T-cell (primary cell): ENCODE measurements around the gene ZNF566. TPM values are rescaled to one million over a fixed set of nuclear protein-coding genes. Genes with fewer than 3 reads are reported as not detected.
"Not testable (repeated sequence)": the region's sequence is repeated elsewhere in the genome, so short reads cannot be mapped to it uniquely, and the experiment has no call there.

Experiments
- ATAC-seq, 4 experiments: fragments of 200-7000 bp in 3 of 4; fragments of 150-1000 bp in 1 of 4; cut with Tn5 transposase; replicated peaks in 1 of 4; 1 replicate in 3 of 4; 2 replicates in 1 of 4; pipeline ENCODE4 v1.10.0; 2021; ENCODE audit warnings: moderate library complexity in 3 of 4, mild to moderate bottlenecking in 2 of 4, moderate number of reproducible peaks in 1 of 4
- CTCF ChIA-PET, 2 donors: fragments of 300-600 bp; sonication (Branson Sonifier 250); formaldehyde crosslinking; loops; one replicate each; lab custom pipeline; 2022; ENCODE audit warnings: antibody characterized with exemption in 2 of 2; lab: Charles Lee
- POLR2A ChIA-PET, 2 donors: fragments of 300-600 bp; sonication (Branson Sonifier 250); formaldehyde crosslinking; loops; one replicate each; lab custom pipeline; 2022; ENCODE audit warnings: antibody characterized with exemption in 2 of 2; lab: Charles Lee
- DNase-seq, 35 experiments: peaks; one replicate each; pipeline versions ENCODE4 v3.0.0 to v3.0.0-alpha.2; 2013 to 2023
- H3K27ac ChIP-seq: one replicate; pipeline ENCODE4 v1.5.1; 2013; ENCODE audit warnings: low read length
- H3K27me3 ChIP-seq, 2 experiments: replicated peaks in 1 of 2; 1 replicate in 1 of 2; 2 replicates in 1 of 2; pipeline versions ENCODE4 v1.6.1 to v1.7.0; 2013; ENCODE audit warnings: low read length in 1 of 2, mixed read lengths in 1 of 2; ENCODE audit not compliant: control insufficient read depth in 2 of 2, insufficient read depth in 2 of 2; ENCODE audit errors: extremely low read depth in 1 of 2
- H3K36me3 ChIP-seq, 2 donors: 1 replicate in 1 of 2; 2 replicates in 1 of 2; pipeline versions ENCODE4 v1.6.1 to v1.7.0; 2013; ENCODE audit warnings: low read length in 1 of 2; ENCODE audit not compliant: control insufficient read depth in 2 of 2, insufficient read depth in 1 of 2; ENCODE audit errors: extremely low read depth in 1 of 2
- H3K4me1 ChIP-seq, 2 experiments: 1 replicate in 1 of 2; 2 replicates in 1 of 2; pipeline versions ENCODE4 v1.6.1 to v1.7.0; 2013; ENCODE audit warnings: low read length in 2 of 2, mixed read lengths in 1 of 2; ENCODE audit not compliant: insufficient read depth in 2 of 2, control insufficient read depth in 1 of 2; ENCODE audit errors: extremely low read depth in 1 of 2
- H3K4me3 ChIP-seq, 2 donors: 1 replicate in 1 of 2; 2 replicates in 1 of 2; pipeline versions ENCODE4 v1.5.1 to v1.7.0; 2013; ENCODE audit warnings: mild to moderate bottlenecking in 2 of 2, low read length in 1 of 2, moderate library complexity in 1 of 2; ENCODE audit not compliant: control insufficient read depth in 1 of 2; ENCODE audit errors: extremely low read depth in 1 of 2
- H3K9me3 ChIP-seq: 2 replicates; pipeline ENCODE4 v1.7.0; 2013
- H3K27ac Mint-ChIP-seq, 2 donors: one replicate each; pipeline ENCODE4 v1.8.0; 2020 to 2021; ENCODE audit warnings: mild to moderate bottlenecking in 2 of 2, mixed read lengths in 2 of 2
- H3K27me3 Mint-ChIP-seq, 2 donors: one replicate each; pipeline ENCODE4 v1.8.0; 2021 to 2022; ENCODE audit warnings: mixed read lengths in 2 of 2
- H3K36me3 Mint-ChIP-seq: one replicate; pipeline ENCODE4 v1.8.0; 2021; ENCODE audit warnings: mixed read lengths
- H3K4me1 Mint-ChIP-seq, 3 donors: one replicate each; pipeline ENCODE4 v1.8.0; 2020 to 2022; ENCODE audit warnings: mixed read lengths in 3 of 3, mild to moderate bottlenecking in 1 of 3
- H3K4me3 Mint-ChIP-seq, 3 donors: one replicate each; pipeline ENCODE4 v1.8.0; 2020 to 2022; ENCODE audit warnings: mild to moderate bottlenecking in 3 of 3, mixed read lengths in 3 of 3, moderate library complexity in 3 of 3
- H3K9me3 Mint-ChIP-seq, 3 donors: one replicate each; pipeline ENCODE4 v1.8.0; 2020 to 2022; ENCODE audit warnings: mixed read lengths in 3 of 3
- WGBS: methylation state at CpG from one replicate; pipeline ENCODE4 v1.1.5; 2013; ENCODE audit warnings: missing lambda C conversion rate; ENCODE audit not compliant: insufficient coverage; 5-methylcytosine and 5-hydroxymethylcytosine counted together
- total RNA-seq, 35 experiments: library from RNA in 6 of 35; stranded (reverse) in 6 of 35; fragments of 120-200 nt in 1 of 35; gene quantifications; one replicate each; pipeline versions ENCODE4 v1.2.1 to v1.2.4 and lab custom pipeline; 2013 to 2026

The ZNF566 gene
- total RNA-seq, 5 donors from 2014 or later (not counting 1 experiment from before 2014, with no cell fraction given) = 13.2 to 23.1 (median 18.9) TPM

DNA sequence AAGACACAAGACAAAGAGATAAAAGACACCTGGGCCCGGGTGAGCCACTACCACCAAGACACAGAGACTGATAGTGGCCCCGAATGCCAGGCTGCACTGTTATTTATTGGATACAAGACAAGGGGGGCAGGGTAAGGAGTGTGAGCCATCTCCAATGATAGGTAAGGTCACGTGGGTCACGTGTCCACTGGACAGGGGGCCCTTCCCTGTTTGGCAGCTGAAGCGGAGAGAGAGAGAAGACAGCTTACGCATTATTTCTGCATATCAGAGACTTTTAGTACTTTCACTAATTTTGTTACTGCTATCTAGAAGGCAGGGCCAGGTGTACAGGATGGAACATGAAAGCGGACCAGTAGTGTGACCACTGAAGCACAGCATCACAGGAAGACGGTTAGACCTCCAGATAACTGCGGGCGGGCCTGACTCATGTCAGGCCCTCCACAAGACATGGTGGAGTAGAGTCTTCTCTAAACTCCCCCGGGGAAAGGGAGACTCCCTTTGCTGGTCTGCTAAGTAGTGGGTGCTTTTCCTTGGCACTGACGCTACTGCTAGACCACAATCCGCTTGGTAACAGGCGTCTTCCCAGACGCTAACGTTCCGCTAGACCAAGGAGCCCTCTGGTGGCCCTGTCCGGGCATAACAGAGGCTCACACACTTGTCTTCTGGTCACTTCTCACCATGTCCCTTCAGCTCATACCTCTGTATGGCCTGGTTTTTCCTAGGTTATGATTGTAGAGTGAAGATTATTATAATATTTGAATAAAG, 3.5 kb upstream of the ZNF566 start:
- ATAC-seq, H3K4me3 Mint-ChIP-seq: not testable (repeated sequence)

DNA sequence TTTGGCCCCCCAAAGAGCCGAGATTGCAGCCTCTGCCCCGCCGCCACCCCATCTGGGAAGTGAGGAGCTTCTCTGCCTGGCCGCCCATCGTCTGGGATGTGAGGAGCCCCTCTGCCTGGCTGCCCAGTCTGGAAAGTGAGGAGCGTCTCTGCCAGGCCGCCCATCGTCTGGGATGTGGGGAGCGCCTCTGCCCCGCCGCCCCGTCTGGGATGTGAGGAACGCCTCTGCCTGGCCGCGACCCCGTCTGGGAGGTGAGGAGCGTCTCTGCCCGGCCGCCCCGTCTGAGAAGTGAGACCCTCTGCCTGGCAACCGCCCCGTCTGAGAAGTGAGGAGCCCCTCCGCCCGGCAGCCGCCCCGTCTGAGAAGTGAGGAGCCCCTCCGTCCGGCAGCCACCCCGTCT, 1.5 kb upstream of the ZNF566 start:
- H3K27ac Mint-ChIP-seq, H3K9me3 ChIP-seq, H3K27me3 ChIP-seq, POLR2A ChIA-PET, ATAC-seq, CTCF ChIA-PET, H3K27me3 Mint-ChIP-seq, H3K27ac ChIP-seq, DNase-seq, H3K36me3 ChIP-seq, H3K4me3 ChIP-seq, H3K9me3 Mint-ChIP-seq: not testable (repeated sequence)
- Mint-ChIP-seq H3K4me3 (peak overlapping the region in 2 of 3 donors; percentile 88 to 99), H3K4me1 (peaks cover 31 to 35% (median 32%) of the 10 kb centered on the region in 3 donors), H3K36me3 (peaks cover 13% of the 10 kb centered on the region)
- 96% methylated on average over 5 of the region's 29 CpGs for WGBS
- peaks cover 4 to 18% of the 10 kb centered on the region in 2 experiments for H3K4me1 ChIP-seq

More for the DNA sequence above, 3.5 kb upstream of the ZNF566 start:
- H3K27ac ChIP-seq, H3K36me3 ChIP-seq, H3K27me3 Mint-ChIP-seq, POLR2A ChIA-PET, H3K36me3 Mint-ChIP-seq, H3K4me3 ChIP-seq, H3K27ac Mint-ChIP-seq, CTCF ChIA-PET, H3K27me3 ChIP-seq, H3K9me3 ChIP-seq: not testable (repeated sequence)
- H3K9me3 Mint-ChIP-seq = peaks cover 6 to 16% (median 14%) of the 10 kb centered on the region in 3 donors
- DNase-seq = peak in 6 of 35 experiments; percentile 1 to 47 (median 16)
- H3K4me1 Mint-ChIP-seq = peaks cover 20 to 24% (median 22%) of the 10 kb centered on the region in 3 donors
- whole genome bisulfite sequencing = 81% methylated on average over 10 of the region's 18 CpGs
- peaks cover 3 to 17% of the 10 kb centered on the region in 2 experiments for H3K4me1 ChIP-seq

GRCh38 chr19:36489920-36490415, 607 bp upstream of the ZNF566 start:
- ATAC-seq = peak; percentile 56 to 66 (median 59)
- H3K36me3 Mint-ChIP-seq = peaks cover 16% of the 10 kb centered on the region
- Histone ChIP-seq H3K4me1 (peaks cover 4 to 18% of the 10 kb centered on the region in 2 experiments), H3K4me3 (peak overlapping the region; percentile 70 to 74), H3K36me3 (no peaks in the 10 kb centered on the region), H3K27ac (peak overlapping the region; percentile 91), H3K27me3 (peaks cover 0 to 2% of the 10 kb centered on the region in 2 experiments), H3K9me3 (no peaks in the 10 kb centered on the region)
- DNase-seq = peak in 29 of 35 experiments; percentile 43 to 85 (median 62)
- peak overlapping the region; percentile 88 to 99 (median 98) for H3K4me3 Mint-ChIP-seq
- 2% methylated on average over 15 of the region's 15 CpGs for WGBS
- ChIA-PET POLR2A (interaction anchor here in 1 of 2 donors (0.6 kb wide), 1 partner anchor 177 kb away, joined by 3 read pairs; the partner anchor contains the start of gene ZNF461), CTCF (no interaction called here)
- peaks cover 6 to 9% (median 6%) of the 10 kb centered on the region in 3 donors for H3K9me3 Mint-ChIP-seq
- peak overlapping the region; percentile 99 for H3K27ac Mint-ChIP-seq
- peaks cover 31 to 36% (median 32%) of the 10 kb centered on the region in 3 donors for H3K4me1 Mint-ChIP-seq
- H3K27me3 Mint-ChIP-seq = no peaks in the 10 kb centered on the region

- Histone ChIP-seq H3K27me3 (no peaks in the 10 kb centered on the region), H3K4me1 (peaks cover 4 to 18% of the 10 kb centered on the region in 2 experiments), H3K36me3 (no peaks in the 10 kb centered on the region), H3K4me3 (peak overlapping the region; percentile 70 to 74), H3K27ac (peak overlapping the region; percentile 91), H3K9me3 (no peaks in the 10 kb centered on the region)
- POLR2A ChIA-PET = interaction anchor here (0.5 to 0.9 kb wide), 5 partner anchors 84 to 684 kb away, joined by 3 read pairs; partner anchors contain the start of genes ZFP14 (in 1 of the 2), ZNF529 (in 1 of the 2) and ZNF585A (in 1 of the 2)
- peaks cover 26% of the 10 kb centered on the region for H3K36me3 Mint-ChIP-seq
- no peaks in the 10 kb centered on the region for H3K27me3 Mint-ChIP-seq
- DNase-seq (peak in 12 of 35 experiments; percentile 34 to 69 (median 42)), ATAC-seq (peak in 1 of 4 experiments; percentile 21)
- peak overlapping the region; percentile 99 for H3K27ac Mint-ChIP-seq
- 3% methylated on average over 11 of the region's 11 CpGs for WGBS
- peaks cover 32 to 39% (median 34%) of the 10 kb centered on the region in 3 donors for H3K4me1 Mint-ChIP-seq
- CTCF ChIA-PET = interaction anchor here (0.6 to 0.8 kb wide), 4 partner anchors 39 to 589 kb away, joined by 3 to 8 read pairs (median 4); partner anchors contain the start of genes ZNF260 (in 1 of the 2) and ZNF420 (in 1 of the 2)
- peak overlapping the region; percentile 88 to 99 (median 98) for H3K4me3 Mint-ChIP-seq
- H3K9me3 Mint-ChIP-seq = peaks cover 6 to 10% (median 9%) of the 10 kb centered on the region in 3 donors
Observed at GRCh38 chr19:36488846-36489117, 579 bp downstream of the ZNF566 start.

DNA sequence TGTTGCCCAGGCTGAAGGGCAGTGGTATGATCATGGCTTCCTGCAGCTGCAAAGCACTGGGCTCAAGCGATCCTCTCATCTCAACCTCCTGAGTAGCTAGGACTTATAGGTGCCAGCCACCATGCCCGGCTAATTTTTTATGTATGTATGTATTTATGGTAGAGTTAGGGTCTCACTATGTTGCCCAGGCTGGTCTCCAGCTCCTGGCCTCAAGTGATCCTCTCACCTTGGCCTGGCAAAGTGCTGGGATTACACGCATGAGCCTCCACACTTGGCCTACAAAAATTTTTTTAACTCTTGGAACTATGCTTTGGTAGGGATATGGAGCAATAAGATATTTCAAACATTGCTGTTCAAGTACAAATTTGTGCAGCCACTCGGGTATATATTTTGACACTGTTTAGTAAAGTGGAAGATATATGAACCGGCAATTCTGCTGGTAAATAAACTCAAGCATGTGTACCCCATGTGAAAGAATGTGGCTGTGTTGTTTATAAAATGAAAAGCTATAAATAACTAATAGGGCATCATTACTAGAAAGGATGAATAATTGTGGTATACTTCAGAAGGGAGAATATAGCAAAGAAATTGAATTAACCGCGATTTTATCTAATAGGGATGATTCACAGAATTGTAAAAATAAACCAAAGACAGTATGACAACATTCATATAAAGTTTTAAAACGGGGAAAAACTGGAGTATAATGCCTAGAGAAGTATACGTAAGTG, 1.1 kb downstream of the ZNF566 start:
- Mint-ChIP-seq H3K9me3 (peaks cover 6 to 13% (median 9%) of the 10 kb centered on the region in 3 donors), H3K27me3 (no peaks in the 10 kb centered on the region), H3K36me3 (peaks cover 31% of the 10 kb centered on the region), H3K27ac (peak overlapping the region; percentile 99), H3K4me3 (peak overlapping the region; percentile 88 to 99 (median 98)), H3K4me1 (peaks cover 32 to 39% (median 34%) of the 10 kb centered on the region in 3 donors)
- Histone ChIP-seq H3K4me3 (peak overlapping the region; percentile 70 to 74), H3K9me3 (peaks cover under 1% of the 10 kb centered on the region), H3K36me3 (no peaks in the 10 kb centered on the region), H3K27ac (peak overlapping the region; percentile 91), H3K27me3 (no peaks in the 10 kb centered on the region), H3K4me1 (peaks cover 4 to 18% of the 10 kb centered on the region in 2 experiments)
- DNase-seq (peak in 1 of 35 experiments; percentile 2), ATAC-seq (no peak)
- ChIA-PET POLR2A (interaction anchor here (0.5 to 0.9 kb wide), 4 partner anchors 95 to 684 kb away, joined by 3 to 6 read pairs (median 3); partner anchors contain the start of genes ZFP14 (in 1 of the 2) and ZNF585A (in 1 of the 2)), CTCF (interaction anchor here in 1 of 2 donors (0.6 kb wide), 1 partner anchor 41 kb away, joined by 4 read pairs; no protein-coding TSS in a partner anchor)
- 100% methylated on average over 1 of the region's 9 CpGs for WGBS
